GM18858 (cell line): ENCODE data around the gene PIEZO1.

ENCODE experiments used
- ATAC-seq: cut with Tn5 transposase; IDR thresholded peaks from one replicate; pipeline ENCODE4 v1.9.1; 2021; ENCODE audit not compliant: unreplicated experiment

Gene PIEZO1

GRCh38 chr16:88723507-88723887 is 61.5 kb downstream of the PIEZO1 start:
- no peak for ATAC-seq

- no peak for ATAC-seq
These were observed 62.1 kb downstream of the PIEZO1 start for GRCh38 chr16:88722784-88723506.

- ATAC-seq = no peak
These were observed 62.9 kb downstream of the PIEZO1 start for GRCh38 chr16:88721815-88722755.

- no peak for ATAC-seq
These were observed 63.8 kb downstream of the PIEZO1 start for GRCh38 chr16:88721236-88721635.

- no peak for ATAC-seq
These were observed 64.5 kb downstream of the PIEZO1 start for GRCh38 chr16:88720396-88720970.

- ATAC-seq = no peak
These were observed 65.1 kb downstream of the PIEZO1 start for GRCh38 chr16:88719933-88720296.

- no peak for ATAC-seq
These were observed 65.6 kb downstream of the PIEZO1 start for GRCh38 chr16:88719267-88719932.

GRCh38 chr16:88718178-88718577 is 66.8 kb downstream of the PIEZO1 start:
- no peak for ATAC-seq

GRCh38 chr16:88716601-88717001 is 68.4 kb downstream of the PIEZO1 start:
- ATAC-seq = no peak

- ATAC-seq = no peak
These were observed 68.8 kb downstream of the PIEZO1 start for GRCh38 chr16:88716201-88716600.

- no peak for ATAC-seq
These were observed 69.5 kb downstream of the PIEZO1 start for GRCh38 chr16:88715312-88716190.

GRCh38 chr16:88714420-88715302 is 70.4 kb downstream of the PIEZO1 start:
- ATAC-seq = no peak

GRCh38 chr16:88713568-88714419 is 71.2 kb downstream of the PIEZO1 start:
- no peak for ATAC-seq

GRCh38 chr16:88713054-88713453 is 72.0 kb downstream of the PIEZO1 start:
- no peak for ATAC-seq

GRCh38 chr16:88712362-88712979 is 72.5 kb downstream of the PIEZO1 start:
- no peak for ATAC-seq

- no peak for ATAC-seq
These were observed 73.2 kb downstream of the PIEZO1 start for GRCh38 chr16:88711750-88712340.

GRCh38 chr16:88710556-88710955 is 74.5 kb downstream of the PIEZO1 start:
- no peak for ATAC-seq
